Mucosa of descending colon (tissue), 3 donors: ENCODE results near the gene CCN5. TPM values are rescaled to one million over a fixed set of nuclear protein-coding genes. Genes with fewer than 3 reads are reported as not detected.
A peak's percentile ranks its signal among the peaks of the same experiment; 100 is the strongest.

Experiments
- ATAC-seq: fragments of 200-7000 bp; cut with Tn5 transposase; one replicate; pipeline ENCODE4 v1.9.1; 2020; ENCODE audit warnings: mild to moderate bottlenecking, moderate library complexity
- DNase-seq, 3 donors: peaks; one replicate each; pipeline ENCODE4 v3.0.0-alpha.2; 2020
- H3K36me3 ChIP-seq: fragments of 200-600 bp; one replicate; pipeline ENCODE4 v1.8.0; 2021; ENCODE audit warnings: low read depth, mild to moderate bottlenecking
- H3K4me1 ChIP-seq: fragments of 200-600 bp; one replicate; pipeline ENCODE4 v1.8.0; 2021; ENCODE audit warnings: low read depth, mild to moderate bottlenecking
- H3K4me3 ChIP-seq: fragments of 200-600 bp; one replicate; pipeline ENCODE4 v1.8.0; 2021; ENCODE audit warnings: mild to moderate bottlenecking
- H3K9me3 ChIP-seq: fragments of 200-600 bp; one replicate; pipeline ENCODE4 v1.8.0; 2021; ENCODE audit warnings: mild to moderate bottlenecking
- CTCF ChIP-seq: fragments of 200-600 bp; IDR thresholded peaks from one replicate; pipeline ENCODE4 v1.8.0; 2022; ENCODE audit warnings: antibody characterized with exemption, mild to moderate bottlenecking
- intact Hi-C, 2 donors: fragments of 100-400 bp; cut with DNase I in 1 of 2; cut with micrococcal nuclease in 1 of 2; formaldehyde crosslinking; loops; one replicate each; pipeline versions ENCODE4 v1.11.0 to v1.11.1; 2022; cut with DNase I, micrococcal nuclease
- total RNA-seq, 3 donors: library from RNA; stranded (reverse); fragmentation: NEBNext Ultra II Directional in 2 of 3; extraction: Animal tissue kit (Norgen Biotek cat#: 25700) in 2 of 3; gene quantifications; one replicate each; pipeline versions ENCODE4 v1.2.1 to v1.2.4, GENCODE V29; 2021 to 2023
- donor health status: DM: no; HTN: no; CAD: no; lungs with moderate emphysema.
- donor health status: DM: no; HTN: no; CAD: no.
- donor health status: DM: no; HTN: yes; CAD: no.

CCN5 gene
- total RNA-seq, 3 donors from 2014 or later, result 1.7 to 6.3 (median 4.2) TPM

GRCh38 chr20:44703183-44703925 is 11.8 kb upstream of the CCN5 start:
- ATAC-seq (peak; percentile 12), DNase-seq (no peak)
- TF ChIP-seq CTCF, result no peak
- Histone ChIP-seq H3K9me3 (no peaks in the 10 kb centered on the region), H3K4me3 (no peak overlapping the region), H3K36me3 (no peaks in the 10 kb centered on the region), H3K4me1 (peaks cover 3% of the 10 kb centered on the region)
- intact Hi-C loops, result no loop called here

GRCh38 chr20:44703956-44704488 is 11.1 kb upstream of the CCN5 start:
- no peaks in the 10 kb centered on the region for H3K9me3 ChIP-seq
- no peak overlapping the region for H3K4me3 ChIP-seq
- no peak for DNase-seq
- H3K36me3 ChIP-seq, result no peaks in the 10 kb centered on the region
- no peak for ATAC-seq
- peaks cover 3% of the 10 kb centered on the region for H3K4me1 ChIP-seq
- intact Hi-C loops, result no loop called here
- no peak for TF ChIP-seq CTCF

GRCh38 chr20:44704551-44704971 is 10.6 kb upstream of the CCN5 start:
- Histone ChIP-seq H3K4me1 (peaks cover 3% of the 10 kb centered on the region), H3K36me3 (no peaks in the 10 kb centered on the region), H3K9me3 (no peaks in the 10 kb centered on the region), H3K4me3 (no peak overlapping the region)
- DNase-seq (no peak), ATAC-seq (no peak)
- TF ChIP-seq CTCF, result no peak
- intact Hi-C loops, result no loop called here

GRCh38 chr20:44705364-44706094 is 9.6 kb upstream of the CCN5 start:
- Histone ChIP-seq H3K4me3 (no peak overlapping the region), H3K9me3 (no peaks in the 10 kb centered on the region), H3K4me1 (peaks cover 3% of the 10 kb centered on the region), H3K36me3 (no peaks in the 10 kb centered on the region)
- intact Hi-C loops, result no loop called here
- no peak for ATAC-seq
- DNase-seq, result no peak
- no peak for TF ChIP-seq CTCF

- DNase-seq (no peak), ATAC-seq (peak; percentile 21)
- no peak for TF ChIP-seq CTCF
- Histone ChIP-seq H3K4me3 (no peak overlapping the region), H3K4me1 (peaks cover 3% of the 10 kb centered on the region), H3K9me3 (no peaks in the 10 kb centered on the region), H3K36me3 (no peaks in the 10 kb centered on the region)
- intact Hi-C loops, result no loop called here
Observed at GRCh38 chr20:44706301-44707017, 8.7 kb upstream of the CCN5 start.
